Epidermal melanocyte (primary cell): Measurements from ENCODE around the gene JPH3.
"Not testable (repeated sequence)": the region's sequence is repeated elsewhere in the genome, so short reads cannot be mapped to it uniquely, and the experiment has no call there.

Experiments
- DNase-seq: peaks from one replicate; pipeline ENCODE4 v3.0.0; 2011; ENCODE audit warnings: low spot score; ENCODE audit not compliant: insufficient read length

Gene JPH3

DNA sequence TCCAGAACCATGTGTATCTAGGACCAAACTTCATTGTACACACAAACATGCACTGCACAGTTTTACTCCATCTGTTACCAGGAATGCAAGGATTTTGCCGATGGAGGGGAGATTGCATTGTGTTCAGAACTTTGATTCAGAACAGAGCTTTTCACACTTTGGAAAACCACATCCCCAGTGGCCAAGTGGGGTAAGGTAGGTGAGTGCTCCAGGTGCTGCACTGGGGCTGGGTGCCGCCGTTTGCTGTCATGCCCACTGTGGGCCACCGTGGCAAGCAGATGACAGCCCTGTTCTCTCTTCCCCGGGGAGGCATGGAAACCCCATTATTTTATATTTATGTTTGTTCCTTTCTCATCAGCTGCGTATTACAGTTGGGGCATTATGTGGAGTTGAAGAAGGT is 29.3 kb upstream of the JPH3 start:
- DNase-seq: no peak

DNA sequence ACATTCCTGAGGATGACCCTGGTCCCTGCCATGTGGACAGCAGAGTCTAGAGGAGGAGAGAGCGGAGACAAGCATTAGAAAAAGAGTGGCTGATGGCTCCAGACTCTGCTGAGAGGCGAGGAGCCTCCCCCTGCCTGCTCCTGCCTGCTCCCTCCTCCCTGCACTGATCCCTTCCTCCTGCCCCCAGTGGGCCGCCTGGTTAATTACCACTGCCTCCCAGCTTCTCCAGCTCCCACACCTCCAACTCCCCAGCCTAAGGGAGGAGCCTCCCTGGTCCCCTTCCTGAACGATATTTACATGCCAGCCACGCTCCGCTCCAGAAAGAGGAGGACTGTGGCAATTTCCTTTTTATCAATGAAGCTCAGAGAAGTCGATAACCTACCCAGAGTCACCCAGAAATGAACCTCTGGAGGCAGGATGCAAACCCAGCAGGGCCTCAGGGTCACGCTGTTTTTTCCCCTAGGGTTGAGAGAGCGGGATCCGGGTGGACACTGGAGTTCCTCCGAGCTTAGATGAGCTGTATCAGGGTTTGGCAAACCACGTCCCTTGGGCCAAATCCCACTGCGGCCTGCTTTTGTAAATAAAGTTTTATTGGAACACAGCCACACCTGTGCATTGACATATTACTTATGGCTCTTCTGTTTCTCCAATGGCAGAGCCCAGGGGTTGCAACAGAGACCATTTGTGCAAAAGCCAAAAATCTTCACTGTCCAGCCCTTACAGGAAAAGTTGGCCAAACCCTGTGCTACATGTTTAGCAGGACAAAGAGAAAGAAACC is 27.1 kb upstream of the JPH3 start:
- DNase-seq: no peak

DNA sequence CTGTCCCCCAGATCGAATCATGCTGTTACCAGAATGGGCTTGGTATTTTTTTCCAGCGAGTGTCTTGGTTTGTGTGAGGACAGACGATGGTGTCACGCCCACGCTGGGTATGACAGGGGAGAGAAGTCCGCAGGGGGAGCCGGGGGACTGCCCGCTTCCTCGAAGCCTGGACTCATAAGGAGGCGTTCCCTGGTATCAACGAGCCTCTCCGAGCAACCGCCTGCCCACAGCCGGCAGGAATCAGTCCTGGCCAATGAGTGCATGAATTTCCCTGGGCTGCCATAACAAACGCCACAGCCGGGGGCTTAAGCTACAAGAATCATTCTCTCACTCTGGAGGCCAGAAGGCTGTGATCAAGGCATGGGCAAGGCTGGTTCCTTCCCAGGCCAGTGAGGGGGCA is 26.1 kb upstream of the JPH3 start:
- DNase-seq: no peak

DNA sequence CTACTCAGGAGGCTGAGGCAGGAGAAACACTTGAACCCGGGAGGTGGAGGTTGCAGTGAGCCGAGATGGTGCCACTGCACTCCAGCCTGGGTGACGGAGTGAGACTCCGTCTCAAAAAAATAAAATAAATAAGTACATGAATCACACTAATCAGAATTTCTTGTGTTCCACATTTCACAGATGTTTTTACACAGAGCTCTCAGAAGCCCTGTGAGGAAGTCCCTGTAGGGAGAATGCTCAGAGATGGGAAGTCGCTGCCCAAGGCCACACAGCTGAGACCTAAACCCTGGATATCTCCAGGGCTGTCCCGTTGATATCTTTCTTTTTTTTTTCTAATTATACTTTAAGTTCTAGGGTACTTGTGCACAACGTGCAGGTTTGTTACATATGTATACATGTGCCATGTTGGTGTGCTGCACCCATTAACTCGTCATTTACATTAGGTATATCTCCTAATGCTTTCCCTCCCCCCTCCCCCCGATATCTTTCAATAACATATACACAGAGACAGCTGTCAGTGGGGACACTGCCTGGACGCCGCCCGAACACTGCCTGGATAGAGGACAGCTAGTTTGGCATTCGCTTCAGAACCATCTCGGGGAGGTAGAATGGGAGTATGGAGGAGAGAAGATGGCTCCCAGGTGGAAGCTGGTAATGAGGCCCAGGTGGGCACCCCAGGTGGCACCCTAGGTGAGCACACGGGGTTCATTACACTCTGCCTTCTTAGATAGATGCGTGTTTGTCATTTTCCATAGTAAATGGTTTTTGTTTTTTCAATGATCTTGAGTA is 24.0 kb upstream of the JPH3 start:
- not testable (repeated sequence) for DNase-seq

DNA sequence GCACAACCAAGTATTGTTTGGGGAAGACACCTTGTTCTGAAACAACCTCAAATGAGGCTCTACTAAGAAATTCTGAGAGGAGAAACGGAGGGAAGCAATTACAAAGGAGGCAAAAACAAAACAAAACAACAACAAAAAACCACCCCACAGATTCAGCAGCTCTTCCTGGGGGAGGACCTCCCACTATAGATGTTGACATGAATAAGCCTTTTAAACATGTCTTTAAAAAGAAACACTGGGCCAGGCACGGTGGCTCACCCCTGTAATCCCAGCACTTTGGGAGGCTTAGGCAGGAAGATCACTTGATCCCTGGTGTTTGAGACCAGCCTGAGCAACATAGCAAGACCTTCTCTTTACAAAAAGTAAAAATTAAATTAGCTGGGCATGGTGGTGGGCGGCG is 22.6 kb upstream of the JPH3 start:
- DNase-seq: no peak

DNA sequence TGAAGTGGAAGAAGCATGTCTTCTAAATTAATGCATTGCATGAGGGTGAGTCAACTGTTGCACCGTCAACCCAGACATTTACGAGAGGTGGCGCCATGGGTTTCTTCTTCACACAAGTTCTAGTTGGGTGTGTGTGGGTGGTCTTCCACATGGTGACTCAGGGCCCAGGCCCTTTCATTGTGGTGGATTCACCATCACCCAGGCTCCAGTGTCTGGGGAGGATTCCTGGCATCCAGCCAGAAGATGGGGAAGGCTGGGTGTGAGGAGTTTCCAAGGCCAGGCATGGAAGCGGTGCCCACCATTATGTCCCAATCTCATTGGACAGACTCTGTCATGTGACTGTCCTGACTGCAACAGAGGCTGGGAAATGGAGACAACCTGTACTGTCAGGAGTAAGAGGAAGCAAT is 21.4 kb upstream of the JPH3 start:
- DNase-seq: no peak

DNA sequence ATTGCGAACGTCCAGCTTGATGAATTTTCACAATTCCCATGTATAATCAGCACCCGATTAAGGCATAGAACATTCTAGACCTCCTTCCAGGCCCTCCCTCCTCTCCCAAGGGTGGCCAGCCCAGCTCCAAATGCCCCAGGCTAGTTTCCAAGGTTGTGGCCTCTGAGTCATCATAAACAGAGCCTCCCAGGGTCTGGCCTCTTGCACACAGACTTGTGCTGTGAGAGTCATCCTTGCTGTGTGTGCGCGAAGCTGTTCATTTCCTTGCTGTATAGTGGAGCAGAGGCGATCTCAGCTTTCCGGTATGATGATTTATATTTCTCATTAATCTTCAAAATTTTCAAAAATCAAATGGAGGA is 20.5 kb upstream of the JPH3 start:
- DNase-seq: peak; percentile 96

DNA sequence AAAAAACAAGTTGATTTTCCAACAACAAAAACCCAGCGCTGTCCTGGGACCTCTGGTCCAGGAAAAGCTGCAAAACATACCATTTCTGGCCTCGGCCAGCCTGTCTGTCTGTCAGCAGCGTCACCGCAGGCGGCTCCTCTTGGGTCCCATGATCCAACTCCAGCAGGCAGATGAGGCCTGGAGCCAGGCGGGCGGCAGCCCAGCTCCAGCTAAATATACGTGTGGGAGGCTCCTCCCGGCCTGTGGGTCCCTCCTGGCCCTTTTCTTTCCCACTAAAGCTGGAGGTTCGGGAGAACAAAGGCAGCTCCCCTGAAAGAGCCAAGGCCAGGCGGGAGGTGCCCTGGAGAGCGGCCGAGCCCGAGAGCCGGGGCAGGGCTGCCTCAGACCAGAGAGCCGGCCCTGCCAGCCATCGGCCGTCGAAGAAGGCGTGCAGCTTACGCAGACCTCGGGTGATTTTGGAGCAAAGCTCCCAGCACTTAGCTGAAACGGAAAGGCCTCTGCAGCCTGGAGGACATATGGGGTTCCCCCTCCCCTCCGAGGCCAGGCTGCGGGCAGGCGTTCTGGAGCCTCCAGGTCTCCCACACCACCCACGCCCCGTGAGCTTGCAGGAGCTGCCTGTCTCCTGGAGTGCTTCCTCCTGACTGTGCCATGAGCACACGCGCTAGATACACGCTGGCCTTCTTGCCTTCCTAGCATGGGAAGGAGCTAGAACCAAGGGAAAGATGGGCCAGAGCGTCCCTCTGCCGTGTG is 19.9 kb upstream of the JPH3 start:
- peak; percentile 54 for DNase-seq

- DNase-seq: no peak
These were observed 19.4 kb upstream of the JPH3 start for GRCh38 chr16:87582966-87583325.

GRCh38 chr16:87583453-87584131 is 18.7 kb upstream of the JPH3 start:
- DNase-seq: no peak

- no peak for DNase-seq
These were observed 18.0 kb upstream of the JPH3 start for GRCh38 chr16:87584271-87584670.

DNA sequence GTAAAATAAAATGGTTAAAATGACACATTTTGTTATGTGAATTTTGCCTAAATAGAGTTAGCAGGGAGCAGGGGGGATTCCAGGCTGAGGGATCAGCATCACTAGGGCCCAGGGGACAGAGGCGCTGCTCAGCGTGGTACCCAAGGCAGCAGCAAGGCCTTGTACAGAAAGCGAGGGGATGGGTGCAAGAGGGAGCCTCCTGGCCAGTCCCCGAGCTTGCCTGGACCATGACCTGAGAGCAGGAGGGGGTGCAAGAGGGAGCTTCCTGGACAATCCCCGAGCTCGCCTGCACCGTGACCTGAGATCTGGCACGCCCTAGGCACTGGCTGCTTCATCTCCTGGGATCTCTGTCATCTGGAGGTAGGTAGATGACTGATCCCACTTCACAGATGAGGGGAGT is 17.3 kb upstream of the JPH3 start:
- no peak for DNase-seq

- no peak for DNase-seq
These were observed 16.7 kb upstream of the JPH3 start for GRCh38 chr16:87585442-87586200.

DNA sequence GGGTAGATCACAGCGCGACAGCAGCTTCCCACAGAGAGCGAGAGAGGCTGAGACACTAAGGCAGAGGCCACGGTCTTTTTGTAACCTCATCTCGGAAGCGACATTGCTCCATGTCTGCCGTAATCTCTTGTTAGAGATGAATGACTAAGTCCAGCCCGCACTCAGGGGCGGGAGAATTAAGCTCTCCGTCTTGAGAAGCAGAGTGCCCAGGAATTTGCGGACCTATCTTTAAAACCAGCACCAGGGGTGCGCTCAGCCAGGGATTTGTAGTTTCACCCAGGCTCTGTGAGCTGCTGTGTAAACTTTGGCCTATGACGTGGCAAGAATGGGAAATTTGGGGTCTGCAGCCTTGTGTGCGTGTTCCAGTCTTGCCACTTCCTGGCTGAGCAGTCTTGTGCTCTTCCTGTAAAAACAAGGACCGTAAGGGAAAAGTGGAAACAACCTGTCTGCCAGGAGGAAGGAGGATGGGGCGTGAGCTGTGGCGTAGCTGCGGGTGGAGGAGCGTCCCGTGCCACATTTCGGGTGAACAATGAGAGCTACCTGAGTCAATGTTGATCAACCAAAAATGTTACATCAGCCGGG is 16.0 kb upstream of the JPH3 start:
- DNase-seq: no peak

GRCh38 chr16:87587636-87588035 is 14.7 kb upstream of the JPH3 start:
- DNase-seq: no peak

DNA sequence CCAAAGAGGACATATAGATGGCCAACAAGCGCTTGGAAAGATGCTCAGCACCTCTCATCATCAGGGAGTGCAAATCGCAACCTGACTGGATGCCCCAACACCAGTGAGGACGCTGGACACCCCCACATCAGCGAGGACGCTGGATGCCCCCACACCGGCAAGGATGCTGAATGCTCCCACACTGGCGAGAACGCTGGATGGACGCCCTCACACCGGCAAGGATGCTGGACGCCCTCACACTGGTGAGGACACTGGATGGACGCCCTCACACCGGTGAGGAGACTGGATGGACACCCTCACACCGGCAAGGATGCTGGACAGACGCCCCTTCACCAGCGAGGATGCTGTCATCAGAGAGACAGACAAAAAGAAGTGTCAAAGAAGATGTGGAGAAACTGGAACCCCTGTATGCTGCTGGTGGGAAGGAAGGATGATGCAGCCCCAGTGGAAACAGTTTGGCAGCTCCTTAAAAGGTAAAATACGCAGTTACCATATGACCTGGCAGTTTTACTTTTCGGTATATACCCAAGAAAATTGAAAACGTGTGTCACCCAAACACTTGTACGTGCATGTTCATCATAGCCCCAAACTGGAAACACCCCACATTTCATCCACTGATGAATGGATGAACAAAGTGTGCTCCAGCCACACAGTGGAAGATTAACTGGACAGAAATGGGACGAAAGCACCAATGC is 10.1 kb upstream of the JPH3 start:
- DNase-seq: no peak

DNA sequence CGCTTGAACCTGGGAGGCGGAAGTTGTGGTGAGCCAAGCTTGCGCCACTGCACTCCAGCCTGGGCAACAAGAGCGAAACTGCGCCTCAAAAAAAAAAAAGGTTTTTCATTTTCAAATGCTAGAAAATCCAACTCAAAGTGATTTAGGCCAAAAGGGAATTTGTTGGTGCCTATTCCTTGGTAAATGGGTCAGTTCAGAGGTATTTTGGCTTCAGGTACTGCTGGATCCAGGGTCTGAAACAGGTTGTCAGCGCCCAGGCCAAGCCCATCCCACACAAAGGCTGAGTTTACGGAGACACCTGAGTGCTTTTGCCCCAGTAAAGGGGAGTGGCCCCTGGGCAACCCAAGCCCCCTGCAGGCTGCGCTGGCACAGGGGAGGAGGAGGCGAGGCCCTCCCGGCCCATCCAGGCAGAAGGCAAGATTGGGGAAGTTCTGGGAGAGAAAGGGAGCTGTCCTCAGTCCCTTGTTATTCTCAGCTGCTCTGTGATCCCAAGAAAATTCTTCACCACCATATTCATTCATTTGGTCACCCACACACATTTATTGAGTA is 8.5 kb upstream of the JPH3 start:
- DNase-seq: no peak

GRCh38 chr16:87595712-87596111 is 6.6 kb upstream of the JPH3 start:
- no peak for DNase-seq

GRCh38 chr16:87597324-87597830 is 4.9 kb upstream of the JPH3 start:
- DNase-seq: no peak

GRCh38 chr16:87598431-87598830 is 3.9 kb upstream of the JPH3 start:
- DNase-seq: no peak
